ENCODE data around the gene TXNRD2.

- TF ChIP-seq EP300 (IDR thresholded peaks at IDR 0.05; ENCODE audit: borderline replicate concordance) (peak; percentile 54; the same call in 1 of the 2 replicates), TAF1 (IDR thresholded peaks at IDR 0.05; ENCODE audit: low read depth) (no peak)
Measured at GRCh38 chr22:19849835-19850762, 91.5 kb downstream of the TXNRD2 start.

All from Ishikawa (cell line).